Muscle layer of colon (tissue), 2 donors: ENCODE measurements around the gene ZNF334.

Experiments used
- H3K27ac ChIP-seq: one replicate; pipeline ENCODE4 v1.7.0; 2013; ENCODE audit warnings: low read depth, mild to moderate bottlenecking, low read length, moderate library complexity
- H3K27me3 ChIP-seq, 2 donors: one replicate each; pipeline ENCODE4 v1.7.0; 2013; ENCODE audit warnings: low read length in 2 of 2, mild to moderate bottlenecking in 2 of 2; ENCODE audit not compliant: insufficient read depth in 2 of 2, control insufficient read depth in 1 of 2
- H3K36me3 ChIP-seq: one replicate; pipeline ENCODE4 v1.7.0; 2013; ENCODE audit warnings: mild to moderate bottlenecking, low read length; ENCODE audit not compliant: insufficient read depth
- H3K4me1 ChIP-seq: one replicate; pipeline ENCODE4 v1.7.0; 2013; ENCODE audit warnings: mild to moderate bottlenecking, low read length; ENCODE audit not compliant: insufficient read depth
- H3K4me3 ChIP-seq, 2 donors: one replicate each; pipeline ENCODE4 v1.7.0; 2013; ENCODE audit warnings: low read length in 2 of 2, low read depth in 1 of 2, mild to moderate bottlenecking in 1 of 2, moderate library complexity in 1 of 2
- H3K9ac ChIP-seq: one replicate; pipeline ENCODE4 v1.7.0; 2013; ENCODE audit warnings: low read length
- H3K9me3 ChIP-seq: one replicate; pipeline ENCODE4 v1.7.0; 2013; ENCODE audit warnings: mild to moderate bottlenecking, low read length
- donor health status: abdominal sarcoma.
- donor health status: Adenocarcinoma of cecum.

The ZNF334 gene

GRCh38 chr20:46552460-46553420 lies 39.4 kb upstream of the ZNF334 start:
- Histone ChIP-seq H3K9ac (no peak overlapping the region), H3K4me3 (no peak overlapping the region), H3K27ac (no peak overlapping the region), H3K4me1 (no peaks in the 10 kb centered on the region), H3K9me3 (no peaks in the 10 kb centered on the region), H3K27me3 (peaks cover 0 to 4% of the 10 kb centered on the region in 2 donors), H3K36me3 (no peaks in the 10 kb centered on the region)

- Histone ChIP-seq H3K36me3 (no peaks in the 10 kb centered on the region), H3K9ac (no peak overlapping the region), H3K4me3 (no peak overlapping the region), H3K9me3 (no peaks in the 10 kb centered on the region), H3K4me1 (no peaks in the 10 kb centered on the region), H3K27me3 (peaks cover 0 to 4% of the 10 kb centered on the region in 2 donors), H3K27ac (no peak overlapping the region)
These were observed 38.4 kb upstream of the ZNF334 start for GRCh38 chr20:46551522-46552381.

GRCh38 chr20:46550461-46550860 lies 37.1 kb upstream of the ZNF334 start, which contains the start of gene OCSTAMP:
Gene OCSTAMP (minus strand): TSS chr20:46550654. CDS start chr20:46550560, 94 bp downstream.
- Histone ChIP-seq H3K36me3 (no peaks in the 10 kb centered on the region), H3K9me3 (no peaks in the 10 kb centered on the region), H3K4me3 (no peak within 1 kb of the TSS), H3K9ac (no peak within 1 kb of the TSS), H3K4me1 (no peaks in the 10 kb centered on the region), H3K27me3 (peaks cover 0 to 4% of the 10 kb centered on the region in 2 donors), H3K27ac (no peak within 1 kb of the TSS)

GRCh38 chr20:46549188-46549972 lies 36.0 kb upstream of the ZNF334 start:
- H3K27ac ChIP-seq = no peak overlapping the region
- H3K9me3 ChIP-seq = no peaks in the 10 kb centered on the region
- H3K4me3 ChIP-seq = no peak overlapping the region
- no peaks in the 10 kb centered on the region for H3K36me3 ChIP-seq
- H3K9ac ChIP-seq = no peak overlapping the region
- no peaks in the 10 kb centered on the region for H3K4me1 ChIP-seq
- peaks cover 0 to 4% of the 10 kb centered on the region in 2 donors for H3K27me3 ChIP-seq

- Histone ChIP-seq H3K4me3 (no peak overlapping the region), H3K36me3 (no peaks in the 10 kb centered on the region), H3K4me1 (no peaks in the 10 kb centered on the region), H3K27me3 (peaks cover 0 to 4% of the 10 kb centered on the region in 2 donors), H3K9me3 (no peaks in the 10 kb centered on the region), H3K9ac (no peak overlapping the region), H3K27ac (no peak overlapping the region)
These were observed 35.3 kb upstream of the ZNF334 start for GRCh38 chr20:46548688-46549087.

- no peaks in the 10 kb centered on the region for H3K36me3 ChIP-seq
- H3K27me3 ChIP-seq = peaks cover 0 to 4% of the 10 kb centered on the region in 2 donors
- no peak overlapping the region for H3K27ac ChIP-seq
- no peak overlapping the region for H3K4me3 ChIP-seq
- H3K4me1 ChIP-seq = no peaks in the 10 kb centered on the region
- H3K9me3 ChIP-seq = no peaks in the 10 kb centered on the region
- no peak overlapping the region for H3K9ac ChIP-seq
These were observed 34.6 kb upstream of the ZNF334 start for GRCh38 chr20:46547995-46548394.

- Histone ChIP-seq H3K27me3 (peaks cover 0 to 4% of the 10 kb centered on the region in 2 donors), H3K9me3 (no peaks in the 10 kb centered on the region), H3K4me3 (no peak overlapping the region), H3K4me1 (no peaks in the 10 kb centered on the region), H3K36me3 (no peaks in the 10 kb centered on the region), H3K9ac (no peak overlapping the region), H3K27ac (no peak overlapping the region)
These were observed 33.6 kb upstream of the ZNF334 start for GRCh38 chr20:46546936-46547335.

- no peak overlapping the region for H3K4me3 ChIP-seq
- H3K9me3 ChIP-seq = no peaks in the 10 kb centered on the region
- no peaks in the 10 kb centered on the region for H3K36me3 ChIP-seq
- H3K4me1 ChIP-seq = no peaks in the 10 kb centered on the region
- no peak overlapping the region for H3K27ac ChIP-seq
- H3K27me3 ChIP-seq = peaks cover 0 to 4% of the 10 kb centered on the region in 2 donors
- no peak overlapping the region for H3K9ac ChIP-seq
These were observed 32.9 kb upstream of the ZNF334 start for GRCh38 chr20:46546298-46546697.

GRCh38 chr20:46545827-46546138 lies 32.4 kb upstream of the ZNF334 start:
- Histone ChIP-seq H3K4me3 (no peak overlapping the region), H3K27ac (no peak overlapping the region), H3K36me3 (no peaks in the 10 kb centered on the region), H3K9ac (no peak overlapping the region), H3K4me1 (no peaks in the 10 kb centered on the region), H3K27me3 (peaks cover 0 to 4% of the 10 kb centered on the region in 2 donors), H3K9me3 (no peaks in the 10 kb centered on the region)

- Histone ChIP-seq H3K27me3 (peaks cover 0 to 4% of the 10 kb centered on the region in 2 donors), H3K4me3 (no peak overlapping the region), H3K9ac (no peak overlapping the region), H3K9me3 (no peaks in the 10 kb centered on the region), H3K36me3 (no peaks in the 10 kb centered on the region), H3K27ac (no peak overlapping the region), H3K4me1 (no peaks in the 10 kb centered on the region)
These were observed 31.9 kb upstream of the ZNF334 start for GRCh38 chr20:46545077-46545826.
